K562 (cell line): ENCODE data around the gene SKP2. TPM values are rescaled to one million over a fixed set of nuclear protein-coding genes. Genes with fewer than 3 reads are reported as not detected.
A peak's percentile ranks its signal among the peaks of the same experiment; 100 is the strongest.

Source experiments
- ARNT ChIP-seq, 2 experiments: fragments of 450-650 bp; IDR thresholded peaks; 2 replicates each; pipeline ENCODE4 v1.6.1; 2016; ENCODE audit warnings: mild to moderate bottlenecking in 1 of 2
- CTBP1 ChIP-seq: fragments of 450-650 bp; IDR thresholded peaks from 2 replicates; pipeline ENCODE4 v1.6.1; 2016; ENCODE audit warnings: borderline replicate concordance
- GATAD2B ChIP-seq: fragments of 450-650 bp; IDR thresholded peaks from 2 replicates; pipeline ENCODE4 v1.6.1; 2017; ENCODE audit warnings: mild to moderate bottlenecking, borderline replicate concordance
- PBX2 ChIP-seq, 2 experiments: IDR thresholded peaks in 1 of 2; conservative IDR thresholded peaks in 1 of 2; 2 replicates each; pipeline ENCODE4 v1.6.1; 2016; ENCODE audit warnings: low read depth in 2 of 2, mild to moderate bottlenecking in 1 of 2, missing compliant biosample characterization in 1 of 2, missing genetic modification characterization in 1 of 2, moderate library complexity in 1 of 2
- RBM17 ChIP-seq: fragments of 200-400 bp; formaldehyde crosslinking; IDR thresholded peaks from 2 replicates; pipeline ENCODE4 v1.6.1; 2017; ENCODE audit warnings: low read depth, mild to moderate bottlenecking, low read length, borderline replicate concordance
- SMARCA4 ChIP-seq: fragments of 450-650 bp; IDR thresholded peaks from 2 replicates; pipeline ENCODE4 v1.6.1; 2016
- SMARCE1 ChIP-seq: fragments of 450-650 bp; IDR thresholded peaks from 2 replicates; pipeline ENCODE4 v1.7.1; 2016; ENCODE audit warnings: mild to moderate bottlenecking
- TBP ChIP-seq: optimal IDR thresholded peaks from 2 replicates; pipeline ENCODE3; 2011; ENCODE audit warnings: low read depth, low read length, improper control_type of control experiment
- ZNF318 ChIP-seq, 2 experiments: fragments of 450-650 bp; IDR thresholded peaks; 2 replicates each; pipeline ENCODE4 v1.6.1; 2016; ENCODE audit warnings: mild to moderate bottlenecking in 2 of 2, borderline replicate concordance in 1 of 2, low read depth in 1 of 2, moderate library complexity in 1 of 2
- polyA plus RNA-seq, 8 experiments: library from polyadenylated mRNA; depleted of rRNA in 4 of 8; stranded (reverse) in 5 of 8; unstranded in 3 of 8; fragments of >200 nt; fragmentation: Nextera tagmentation in 2 of 8; fragmentation: Illumina TruSeq in 1 of 8; extraction: Ambion mirVana in 2 of 8; extraction: Trizol in 1 of 8; gene quantifications; 2 replicates each; pipeline versions ENCODE4 v1.2.1 to v1.2.3, GENCODE V29; 2011 to 2014; ENCODE audit warnings: inconsistent platforms in 1 of 8, missing spikeins in 1 of 8
- total RNA-seq, 7 experiments: library from RNA; depleted of rRNA in 6 of 7; stranded (reverse); fragments of >200 nt in 6 of 7; fragmentation: Illumina TruSeq in 2 of 7; extraction: Trizol in 2 of 7; gene quantifications; 2 replicates each; pipeline versions ENCODE4 v1.2.1 to v1.2.3, GENCODE V29; 2011 to 2021; ENCODE audit warnings: low replicate concordance in 1 of 7

Gene SKP2
- total and polyA plus RNA-seq, 9 of the 15 experiments (the other 6 are each of a cell fraction or from before 2014, with no cell fraction given), result 30.0 to 97.5 (median 80.8) TPM

GRCh38 chr5:36150676-36151433, 1.1 kb upstream of the SKP2 start (continued):
- TF ChIP-seq ZNF318 (IDR thresholded peaks at IDR 0.05; ENCODE audit: borderline replicate concordance in 1 of 2, low read depth in 1 of 2) (no peak), CTBP1 (peak; percentile 33; the same call in 1 of the 2 replicates), PBX2 (CRISPR knock-in tag; IDR thresholded peaks at IDR 0.05; ENCODE audit: low read depth) (no peak), PBX2 (tag; conservative IDR thresholded peaks at IDR 0.05; ENCODE audit: low read depth) (0 out of 2 replicates have a peak, but pooled peaks have one; percentile 19), SMARCA4 (peak; percentile 20), ARNT (IDR thresholded peaks at IDR 0.05) (peak in 1 of 2 experiments; percentile 52; a peak in 1 of 4 replicates), SMARCE1 (no peak), RBM17 (no peak), TBP (peak; percentile 64), GATAD2B (no peak)
